GM10266 (cell line): ENCODE results near the gene CCT2.
"Not testable (repeated sequence)": the region's sequence is repeated elsewhere in the genome, so short reads cannot be mapped to it uniquely, and the experiment has no call there.

Experiments used
- DNase-seq: peaks from one replicate; pipeline ENCODE4 v3.0.0; 2012; ENCODE audit errors: extremely low spot score
- TF ChIP-seq, protein P1 (sequence below): IDR thresholded peaks from 2 replicates; pipeline ENCODE4 v1.5.1; 2012; ENCODE audit warnings: mild to moderate bottlenecking, low read depth; ENCODE audit not compliant: control insufficient read depth, insufficient read depth; ENCODE audit errors: missing control alignments

The CCT2 gene

DNA sequence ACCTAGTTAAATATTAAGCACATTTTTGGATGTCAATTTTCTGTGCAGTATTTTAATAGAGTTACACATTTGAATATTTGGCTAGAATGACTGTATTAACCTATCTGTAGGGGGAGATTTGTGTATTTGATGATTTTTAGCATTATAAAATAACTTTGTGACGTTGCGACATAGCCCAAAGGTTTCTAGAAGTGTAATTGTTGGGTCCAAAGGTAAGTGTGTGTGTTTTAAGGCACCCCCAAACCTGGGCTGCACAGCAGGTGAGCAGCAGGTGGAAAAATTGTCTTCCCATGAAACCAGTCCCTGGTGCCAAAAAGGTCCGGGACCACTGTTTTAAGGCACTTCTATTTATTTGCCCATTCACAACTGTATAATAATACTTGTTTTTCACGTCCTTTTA, 3.3 kb downstream of the CCT2 start:
- TF ChIP-seq, protein P1, sequence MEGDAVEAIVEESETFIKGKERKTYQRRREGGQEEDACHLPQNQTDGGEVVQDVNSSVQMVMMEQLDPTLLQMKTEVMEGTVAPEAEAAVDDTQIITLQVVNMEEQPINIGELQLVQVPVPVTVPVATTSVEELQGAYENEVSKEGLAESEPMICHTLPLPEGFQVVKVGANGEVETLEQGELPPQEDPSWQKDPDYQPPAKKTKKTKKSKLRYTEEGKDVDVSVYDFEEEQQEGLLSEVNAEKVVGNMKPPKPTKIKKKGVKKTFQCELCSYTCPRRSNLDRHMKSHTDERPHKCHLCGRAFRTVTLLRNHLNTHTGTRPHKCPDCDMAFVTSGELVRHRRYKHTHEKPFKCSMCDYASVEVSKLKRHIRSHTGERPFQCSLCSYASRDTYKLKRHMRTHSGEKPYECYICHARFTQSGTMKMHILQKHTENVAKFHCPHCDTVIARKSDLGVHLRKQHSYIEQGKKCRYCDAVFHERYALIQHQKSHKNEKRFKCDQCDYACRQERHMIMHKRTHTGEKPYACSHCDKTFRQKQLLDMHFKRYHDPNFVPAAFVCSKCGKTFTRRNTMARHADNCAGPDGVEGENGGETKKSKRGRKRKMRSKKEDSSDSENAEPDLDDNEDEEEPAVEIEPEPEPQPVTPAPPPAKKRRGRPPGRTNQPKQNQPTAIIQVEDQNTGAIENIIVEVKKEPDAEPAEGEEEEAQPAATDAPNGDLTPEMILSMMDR, result no peak
- DNase-seq, result no peak

DNA sequence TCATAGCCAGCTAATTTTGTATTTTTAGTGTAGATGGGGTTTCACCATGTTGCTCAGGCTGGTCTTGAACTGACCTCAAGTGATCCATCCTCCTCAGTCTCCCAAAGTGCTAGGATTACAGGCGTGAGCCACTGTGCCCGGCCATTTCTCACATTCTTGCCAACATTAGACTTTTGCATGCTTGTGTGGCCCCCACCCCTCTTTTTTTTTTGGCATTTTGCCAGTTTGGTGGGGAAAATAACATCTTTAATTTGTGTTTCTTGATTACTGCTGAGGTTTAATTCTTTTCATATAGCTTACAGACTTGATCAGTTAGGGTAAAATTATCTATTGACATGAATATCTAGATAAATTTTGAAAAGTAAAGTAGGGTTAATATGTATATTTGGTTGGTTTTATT, 3.8 kb downstream of the CCT2 start:
- DNase-seq, result no peak
- TF ChIP-seq, protein P1, result no peak

DNA sequence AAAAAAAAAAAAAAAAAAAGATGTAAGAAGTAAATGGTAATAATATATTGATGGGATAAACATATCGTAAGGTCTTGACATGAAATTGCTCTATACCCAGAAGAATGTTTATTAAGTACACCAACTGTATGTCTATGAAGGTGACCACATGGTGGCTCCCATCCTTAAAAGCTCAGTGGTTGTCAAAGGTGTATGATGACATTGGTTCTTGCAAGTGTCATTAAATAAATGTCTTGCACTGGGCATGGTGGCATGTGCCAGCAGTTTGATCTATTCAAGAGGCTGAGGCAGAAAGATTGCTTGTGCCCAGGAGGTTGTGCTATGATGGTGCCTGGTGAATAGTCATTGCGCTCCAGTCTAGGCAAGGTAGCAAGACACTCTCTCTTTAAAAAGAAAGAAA, 10.4 kb downstream of the CCT2 start:
- DNase-seq, result no peak
- TF ChIP-seq, protein P1, result no peak

DNA sequence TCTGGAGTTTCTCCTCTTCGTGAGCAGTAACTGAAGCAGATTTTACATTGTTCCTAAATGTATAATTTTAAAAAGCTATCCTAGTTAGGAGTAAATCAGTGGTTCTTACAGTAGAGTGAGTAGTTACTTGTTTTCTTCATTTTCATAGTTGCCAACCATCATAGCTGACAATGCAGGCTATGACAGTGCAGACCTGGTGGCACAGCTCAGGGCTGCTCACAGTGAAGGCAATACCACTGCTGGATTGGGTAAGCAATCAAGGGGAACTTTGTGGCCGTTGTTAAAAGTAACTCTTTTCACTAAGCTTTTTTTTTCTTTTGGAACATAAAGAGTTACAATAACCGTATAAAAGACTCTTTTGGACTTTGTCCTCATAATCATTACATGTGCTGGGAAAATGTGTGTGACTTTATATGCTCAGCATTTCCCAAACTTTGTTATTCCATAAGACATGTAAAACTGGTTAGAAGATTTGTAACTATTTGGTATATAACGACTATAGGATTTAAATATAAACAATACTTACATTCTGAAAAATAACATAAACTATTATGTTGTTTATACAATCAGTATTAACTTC, 13.0 kb downstream of the CCT2 start:
- no peak for DNase-seq
- TF ChIP-seq, protein P1, result no peak

DNA sequence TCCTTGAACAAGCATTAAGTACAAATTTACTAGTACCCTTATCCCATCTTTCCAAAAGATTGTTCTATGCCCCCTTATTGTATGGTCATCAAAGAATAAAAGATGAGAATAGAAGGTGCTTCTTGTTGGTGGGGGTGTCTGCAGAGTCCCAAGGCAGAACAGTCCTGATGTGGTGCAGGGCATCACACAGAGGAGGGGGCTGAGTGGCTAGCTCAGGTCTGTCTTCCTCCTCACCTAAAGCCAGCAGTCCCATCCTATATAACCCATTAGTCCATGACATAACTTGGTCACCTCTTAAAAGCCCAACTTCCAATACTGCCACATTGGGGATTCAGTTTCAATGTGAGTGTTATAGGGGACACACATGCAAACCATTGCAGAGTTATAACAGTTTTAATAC, 15.5 kb downstream of the CCT2 start:
- DNase-seq, result no peak

DNA sequence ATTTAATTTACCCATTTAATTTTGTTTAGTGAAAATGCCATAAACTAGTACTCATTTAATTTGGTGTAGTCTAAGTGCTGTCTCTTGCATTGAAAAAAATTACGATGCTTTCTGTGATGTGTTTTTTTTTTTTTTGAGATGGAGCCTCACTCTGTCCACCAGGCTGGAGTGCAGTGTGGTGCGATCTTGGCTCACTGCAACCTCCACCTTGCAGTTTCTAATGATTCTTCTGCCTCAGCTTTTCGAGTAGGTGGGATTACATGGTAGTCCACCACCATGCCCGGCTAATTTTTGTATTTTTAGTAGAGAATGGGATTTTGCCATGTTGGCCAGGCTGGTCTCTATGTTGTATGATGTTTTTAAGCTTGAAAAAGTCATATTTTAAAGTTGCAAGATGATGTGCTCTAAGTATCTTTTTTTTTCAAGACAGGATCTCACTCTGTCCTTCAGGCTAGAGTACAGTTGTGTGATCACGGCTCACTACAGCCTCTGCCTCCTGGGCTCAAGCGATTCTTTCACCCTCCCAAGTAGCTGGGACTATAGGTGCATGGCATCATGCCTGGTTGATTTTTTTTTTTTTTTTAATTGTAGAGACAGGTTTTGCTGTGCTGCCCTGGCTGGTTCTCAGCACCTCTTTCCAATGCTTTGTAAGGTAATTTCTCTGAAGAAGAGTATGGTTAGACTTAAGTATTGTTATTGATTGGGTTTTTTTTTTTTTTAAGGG, 16.9 kb downstream of the CCT2 start:
- TF ChIP-seq, protein P1, result no peak
- no peak for DNase-seq

More for the DNA sequence above, 15.5 kb downstream of the CCT2 start:
- TF ChIP-seq, protein P1, result no peak

DNA sequence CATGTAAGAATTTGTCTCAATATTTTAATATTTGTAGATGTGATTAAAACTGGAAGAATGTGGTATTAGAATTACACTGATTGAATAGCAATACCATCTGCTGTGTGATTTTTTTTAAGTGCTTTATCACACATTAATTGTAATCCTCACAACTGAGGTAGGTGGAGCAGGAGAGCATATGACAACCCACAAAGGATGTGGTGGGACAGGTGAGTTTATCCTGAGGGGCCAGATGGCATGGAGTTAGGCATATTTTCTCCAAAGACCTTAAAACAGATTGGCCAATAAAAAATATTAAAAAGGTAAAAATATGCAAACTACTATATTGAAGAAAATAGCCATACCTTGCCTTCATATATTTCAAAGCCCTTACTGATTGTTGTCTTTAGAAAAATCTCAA, 17.7 kb downstream of the CCT2 start:
- no peak for DNase-seq

DNA sequence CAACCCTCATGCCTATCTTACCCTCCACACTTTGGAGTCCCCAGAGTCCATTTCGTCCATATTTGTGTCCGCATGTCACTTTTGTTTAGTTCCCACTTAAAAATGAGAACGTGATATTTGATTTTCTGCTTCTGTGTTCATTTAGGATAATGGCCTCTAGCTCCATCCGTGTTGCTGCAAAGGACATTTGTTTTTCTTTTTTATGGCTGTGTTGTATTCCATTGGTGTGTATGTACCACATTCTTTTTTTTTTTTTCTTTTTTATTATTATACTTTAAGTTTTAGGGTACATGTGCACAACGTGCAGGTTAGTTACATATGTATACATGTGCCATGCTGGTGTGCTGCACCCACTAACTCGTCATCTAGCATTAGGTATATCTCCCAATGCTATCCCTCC, 18.3 kb downstream of the CCT2 start:
- DNase-seq, result not testable (repeated sequence)

More for the DNA sequence above, 17.7 kb downstream of the CCT2 start:
- TF ChIP-seq, protein P1, result no peak

DNA sequence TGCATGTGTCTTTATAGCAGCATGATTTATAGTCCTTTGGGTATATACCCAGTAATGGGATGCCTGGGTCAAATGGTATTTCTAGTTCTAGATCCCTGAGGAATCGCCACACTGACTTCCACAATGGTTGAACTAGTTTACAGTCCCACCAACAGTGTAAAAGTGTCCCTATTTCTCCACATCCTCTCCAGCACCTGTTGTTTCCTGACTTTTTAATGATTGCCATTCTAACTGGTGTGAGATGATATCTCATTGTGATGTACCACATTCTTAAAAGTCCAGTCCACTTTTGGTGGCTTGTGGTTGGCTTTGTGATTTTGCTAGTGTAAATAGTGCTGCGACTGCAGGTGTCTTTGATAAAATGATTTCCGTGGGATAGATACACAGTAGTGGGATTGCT, 19.0 kb downstream of the CCT2 start:
- not testable (repeated sequence) for DNase-seq
